ENCODE data around the gene FAM13A.
"Not testable (repeated sequence)": the region's sequence is repeated elsewhere in the genome, so short reads cannot be mapped to it uniquely, and the experiment has no call there.

The FAM13A gene

DNA sequence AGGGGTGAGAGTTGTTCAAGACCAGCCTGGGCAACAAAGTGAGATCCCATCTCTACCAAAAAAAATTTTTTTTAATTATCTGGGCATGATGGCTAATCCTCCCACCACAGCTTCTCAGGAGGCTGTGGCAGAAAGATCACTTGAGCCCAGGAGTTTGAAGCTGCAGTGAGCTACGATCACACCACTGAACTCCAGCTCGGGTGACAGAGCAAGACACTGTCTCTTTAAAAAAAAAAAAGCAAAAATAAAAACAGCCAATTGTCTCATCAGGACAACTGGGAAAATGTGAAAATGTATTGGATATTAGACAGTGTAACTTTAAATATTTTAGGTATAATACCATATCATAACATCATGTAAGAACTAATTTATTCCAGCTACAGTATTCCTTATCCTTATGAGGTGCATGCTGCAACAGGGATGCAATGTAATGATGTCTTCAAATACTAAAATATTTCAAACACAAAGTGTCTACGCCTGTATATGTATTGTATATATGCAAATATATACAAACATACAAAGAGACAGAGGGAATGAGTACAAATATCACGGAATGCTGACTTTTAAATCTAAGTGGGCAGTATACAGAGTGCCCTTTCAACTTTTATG is 17.2 kb downstream of the FAM13A start:
- no peak for DNase-seq

DNA sequence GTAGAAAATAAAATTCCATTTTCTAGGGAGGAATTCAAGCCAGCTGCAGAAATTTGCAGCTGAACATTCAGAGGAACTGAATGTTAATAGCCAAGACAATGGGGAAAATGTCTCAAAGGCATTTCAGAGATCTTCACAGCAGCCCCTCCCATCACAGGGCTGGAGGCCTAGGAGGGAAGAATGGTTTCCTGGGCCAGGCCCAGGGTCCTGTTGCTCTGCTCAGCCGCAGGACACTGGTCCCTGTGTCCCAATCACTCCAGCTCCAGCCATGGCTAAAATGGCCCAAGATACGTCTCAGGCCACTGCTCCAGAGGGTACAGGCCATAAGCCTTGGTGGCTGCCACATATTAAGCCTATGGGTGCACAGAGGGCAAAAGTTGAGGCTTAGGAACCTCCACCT is 20.4 kb downstream of the FAM13A start:
- DNase-seq: no peak

DNA sequence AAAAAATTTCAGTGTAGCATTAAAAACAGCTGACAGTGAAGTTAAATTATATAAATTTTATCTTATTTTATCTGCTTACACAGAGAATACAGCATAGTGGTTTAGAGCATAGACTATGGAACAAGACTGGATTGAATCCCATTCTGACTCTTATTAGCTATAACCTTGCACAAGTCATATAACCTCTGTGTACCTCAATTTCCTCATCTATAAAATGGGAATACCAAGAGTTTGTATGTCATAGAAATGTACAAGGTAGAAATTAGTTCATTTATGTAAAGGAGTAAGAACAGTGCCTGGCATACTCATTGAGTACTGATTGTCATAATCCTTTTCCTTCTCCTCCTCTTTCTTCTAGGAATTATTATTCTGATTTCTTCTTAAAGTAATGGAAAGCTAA is 25.7 kb downstream of the FAM13A start:
- no peak for DNase-seq

DNA sequence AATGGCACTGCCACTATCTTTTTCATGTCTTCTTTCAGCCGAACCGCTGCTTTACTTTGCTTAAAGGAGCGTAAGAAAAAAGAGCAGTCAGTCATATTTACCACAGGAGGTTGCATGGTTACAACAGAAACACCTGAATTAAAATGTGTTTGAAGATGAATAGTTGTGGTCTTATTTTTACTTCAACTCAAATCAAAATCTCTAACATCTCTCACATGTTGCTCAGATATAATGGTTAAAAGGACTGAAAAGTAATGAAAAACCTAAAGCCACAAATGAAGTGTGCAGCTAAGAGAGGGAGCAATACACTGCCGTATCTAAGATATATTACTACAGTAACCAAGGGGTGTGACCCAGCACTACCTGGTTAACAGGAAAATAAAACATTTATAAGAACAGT is 27.4 kb downstream of the FAM13A start:
- no peak for DNase-seq

DNA sequence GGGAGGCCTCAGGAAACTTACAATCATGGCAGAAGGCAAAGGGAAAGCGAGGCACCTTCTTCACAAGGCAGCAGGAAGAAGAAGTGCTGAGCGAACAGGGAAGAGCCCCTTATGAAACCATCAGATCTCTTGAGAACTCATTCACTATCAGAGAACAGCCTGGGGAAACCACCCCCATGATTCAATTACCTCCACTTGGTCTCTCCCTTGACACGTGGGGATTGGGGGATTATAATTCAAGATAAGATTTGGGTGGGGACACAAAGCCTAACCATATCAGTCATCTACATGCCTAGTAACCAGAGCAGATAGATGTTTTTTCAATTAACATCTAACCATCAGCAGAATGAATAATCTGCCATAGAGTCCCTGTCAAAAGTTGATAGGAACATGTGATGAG is 30.4 kb downstream of the FAM13A start:
- DNase-seq: no peak

DNA sequence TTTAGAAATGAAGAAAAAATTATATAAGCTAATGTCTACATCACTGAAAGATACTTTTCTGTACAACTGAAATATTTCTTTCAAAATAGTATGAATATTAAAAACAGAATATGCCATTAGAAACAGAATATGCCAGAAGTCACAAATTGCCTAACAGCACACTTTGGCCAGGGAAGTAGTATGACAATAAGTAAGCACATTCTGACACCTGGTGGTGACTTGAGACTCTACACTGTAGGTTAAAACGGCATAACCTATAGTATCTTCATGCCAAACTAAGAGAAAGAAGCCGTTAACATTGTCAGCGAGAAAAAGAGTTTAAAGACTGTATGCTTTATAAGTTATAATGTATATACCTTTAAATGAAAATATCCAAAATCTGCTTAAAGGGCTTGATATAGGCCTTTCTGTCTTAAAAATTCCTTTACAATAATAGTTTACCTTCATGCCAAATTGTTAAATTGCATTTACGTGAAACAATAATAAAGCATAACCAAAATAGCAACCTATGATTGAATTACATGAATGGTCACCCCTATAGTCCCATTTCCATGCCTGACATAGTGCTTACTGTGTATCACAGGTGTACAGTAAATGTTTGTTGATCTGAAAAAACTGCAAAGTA is 32.8 kb downstream of the FAM13A start:
- peak; percentile 76 for DNase-seq

DNA sequence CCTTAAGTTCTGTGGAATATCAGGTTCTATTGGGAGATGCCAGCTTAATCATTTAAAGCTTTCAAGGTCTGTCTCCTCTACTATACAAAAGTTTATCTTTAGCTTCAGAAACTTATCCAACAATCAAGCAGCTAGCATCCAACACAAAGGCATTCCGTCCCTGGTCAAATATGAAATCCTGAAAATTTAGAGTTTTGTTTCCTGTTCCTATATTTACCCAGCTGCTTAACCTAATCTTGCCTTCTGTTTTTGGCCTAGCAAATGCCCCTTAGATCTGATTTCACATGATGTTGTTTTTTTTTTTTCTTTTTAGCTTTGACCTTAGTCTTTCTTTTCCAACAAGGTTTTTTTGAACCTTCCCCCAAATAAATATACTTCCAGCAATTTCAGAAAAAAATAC is 33.8 kb downstream of the FAM13A start:
- no peak for DNase-seq

DNA sequence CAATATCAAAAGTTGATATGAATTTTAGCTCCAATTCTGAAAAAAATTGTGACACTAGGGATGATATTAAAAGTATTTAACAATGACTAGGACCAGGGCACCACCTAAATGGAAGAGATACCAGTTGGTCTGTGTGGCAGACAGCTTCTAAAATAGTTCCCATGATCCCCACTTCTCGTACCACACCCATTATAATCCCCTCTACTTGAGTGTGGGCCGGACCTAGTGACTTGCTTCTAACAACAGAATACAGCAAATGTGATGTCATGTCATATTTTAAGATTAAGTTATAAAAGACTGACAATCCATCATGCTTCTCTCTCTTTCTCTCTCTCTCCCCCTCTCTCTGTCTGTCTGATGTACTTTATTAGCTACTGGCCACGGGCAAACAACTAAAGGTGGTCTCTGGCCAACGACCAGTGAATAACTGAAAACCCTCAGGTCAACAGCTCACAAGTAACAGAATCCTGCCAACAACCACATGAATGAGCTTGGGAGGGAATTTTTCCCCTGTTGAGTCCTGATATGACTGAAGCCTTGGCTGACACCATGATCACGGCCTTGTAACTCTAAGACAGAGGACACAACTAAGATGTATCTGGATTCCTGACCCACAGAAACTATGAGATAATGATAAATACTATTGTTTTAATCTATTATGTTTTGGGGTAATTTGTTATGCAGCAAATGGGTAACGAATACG is 34.4 kb downstream of the FAM13A start:
- DNase-seq: no peak

DNA sequence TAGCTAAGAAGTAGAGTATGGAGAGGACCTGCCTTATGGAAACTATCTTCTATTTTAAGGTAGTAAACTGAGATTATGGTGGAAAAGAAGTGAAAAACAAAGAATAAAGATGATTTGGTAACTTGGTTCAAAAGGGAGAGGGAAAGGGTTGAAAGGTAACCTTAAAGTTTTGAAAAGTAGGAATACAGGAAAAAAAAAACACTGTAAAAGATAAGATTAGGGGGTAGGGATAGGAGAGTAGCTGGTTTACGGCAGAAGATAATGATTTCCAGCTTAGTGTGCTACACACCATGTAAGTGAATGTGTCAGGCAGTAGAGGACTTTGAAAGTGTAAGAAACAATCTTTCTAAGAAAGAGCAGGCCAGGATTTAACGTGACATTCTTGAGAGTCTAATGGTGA is 35.3 kb downstream of the FAM13A start:
- DNase-seq: no peak

DNA sequence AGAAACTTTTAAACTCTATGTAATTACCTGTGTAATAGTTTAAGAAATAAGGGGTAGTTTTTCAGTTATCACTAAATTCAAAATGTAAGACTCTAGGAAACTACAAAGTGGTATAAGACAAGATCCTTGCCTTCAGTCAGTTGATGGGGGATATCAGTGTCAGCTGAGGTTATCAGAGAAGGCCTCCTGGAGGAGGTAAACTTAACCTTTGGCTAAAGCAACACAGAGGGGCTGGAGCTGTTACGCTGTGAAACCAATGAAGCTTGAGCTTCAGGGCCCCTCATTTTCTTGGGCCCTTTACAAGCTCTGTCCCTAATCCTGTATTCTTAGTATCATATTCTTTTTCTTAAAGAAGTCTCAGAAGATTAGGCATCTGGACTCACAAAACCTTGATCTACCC is 35.9 kb downstream of the FAM13A start:
- no peak for DNase-seq

DNA sequence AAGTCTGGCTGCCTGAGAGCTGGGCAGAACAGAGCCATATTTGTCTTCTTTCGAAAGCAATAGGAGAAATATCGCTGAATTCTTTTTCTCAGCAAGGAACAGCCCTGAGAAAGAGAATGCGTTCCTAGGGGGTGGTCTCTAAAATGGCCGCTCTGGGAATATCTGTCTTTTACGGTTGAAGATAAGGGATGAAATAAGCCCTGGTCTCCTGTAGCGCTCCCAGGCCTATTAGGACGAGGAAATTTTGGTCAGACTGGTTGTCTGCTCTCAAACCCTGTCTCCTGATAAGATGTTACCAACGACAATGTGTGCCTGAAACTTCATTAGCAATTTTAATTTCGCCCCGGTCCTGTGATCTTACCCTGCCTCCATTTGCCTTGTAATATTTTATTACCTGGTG is 42.1 kb downstream of the FAM13A start:
- not testable (repeated sequence) for DNase-seq

DNA sequence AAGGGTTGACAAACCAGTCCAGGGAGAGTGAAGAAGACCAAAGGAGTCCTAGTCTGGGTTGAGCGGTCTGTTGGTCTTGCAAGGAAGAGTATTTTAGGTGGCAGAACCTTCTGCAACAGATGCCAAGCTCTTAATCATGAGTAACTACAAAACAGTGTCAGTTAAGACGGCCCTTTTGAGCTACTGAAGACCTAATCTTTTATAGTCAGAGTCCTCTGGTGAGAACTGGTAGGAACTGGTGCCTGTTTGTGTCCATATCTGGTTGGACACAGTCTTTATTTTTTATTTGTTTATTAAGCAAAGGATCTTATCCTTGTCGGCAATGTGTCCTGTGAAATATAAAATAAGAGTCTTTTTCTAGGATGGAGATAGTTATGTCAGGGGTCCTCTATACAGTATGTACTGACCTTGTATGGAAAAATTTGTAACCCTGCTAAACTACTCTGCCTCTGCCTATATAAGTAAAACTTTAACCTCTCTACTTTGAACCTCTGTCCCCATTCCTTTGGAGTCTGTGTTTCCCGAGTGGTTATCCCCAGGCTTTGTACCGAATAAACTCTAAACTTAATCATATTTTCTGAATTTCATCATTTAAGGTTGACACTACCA is 47.1 kb downstream of the FAM13A start:
- DNase-seq: no peak

DNA sequence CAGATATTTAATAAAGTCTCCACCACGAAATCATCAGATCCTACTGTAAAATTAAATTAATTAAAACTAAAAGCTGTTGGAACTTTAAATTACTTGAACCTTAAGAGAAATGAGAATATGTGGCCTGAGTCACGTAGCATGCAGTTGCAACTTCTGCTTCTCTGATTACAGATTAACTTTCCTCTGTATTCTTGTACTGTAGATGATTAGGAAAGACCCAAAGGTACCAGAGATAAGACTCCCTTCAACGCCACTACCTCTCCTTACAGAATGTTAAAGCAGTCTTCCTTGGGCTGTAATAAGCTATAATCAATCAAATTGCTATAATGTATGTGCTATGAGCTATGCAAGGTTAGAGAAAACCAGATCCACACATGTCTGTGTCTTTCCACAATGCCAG is 47.9 kb downstream of the FAM13A start:
- DNase-seq: no peak

DNA sequence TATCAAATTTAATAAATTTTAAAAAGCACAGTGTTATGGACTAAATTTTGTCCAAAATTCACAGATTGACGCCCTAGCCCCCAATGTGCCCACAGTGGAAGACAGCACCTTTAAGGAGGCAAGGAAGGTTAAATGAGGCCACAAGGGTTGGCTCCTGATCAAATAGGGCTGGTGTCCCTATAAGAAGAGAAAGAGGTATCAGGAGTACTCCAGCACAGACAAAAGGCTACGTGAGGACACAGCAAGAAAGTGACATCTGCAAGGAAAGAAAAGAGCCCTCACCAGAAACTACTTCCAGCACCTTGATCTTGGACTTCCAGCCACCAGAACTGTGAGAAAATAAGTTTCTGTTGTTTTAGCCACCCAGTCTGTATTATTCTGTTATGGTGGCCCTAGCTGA is 48.8 kb downstream of the FAM13A start:
- DNase-seq: no peak

DNA sequence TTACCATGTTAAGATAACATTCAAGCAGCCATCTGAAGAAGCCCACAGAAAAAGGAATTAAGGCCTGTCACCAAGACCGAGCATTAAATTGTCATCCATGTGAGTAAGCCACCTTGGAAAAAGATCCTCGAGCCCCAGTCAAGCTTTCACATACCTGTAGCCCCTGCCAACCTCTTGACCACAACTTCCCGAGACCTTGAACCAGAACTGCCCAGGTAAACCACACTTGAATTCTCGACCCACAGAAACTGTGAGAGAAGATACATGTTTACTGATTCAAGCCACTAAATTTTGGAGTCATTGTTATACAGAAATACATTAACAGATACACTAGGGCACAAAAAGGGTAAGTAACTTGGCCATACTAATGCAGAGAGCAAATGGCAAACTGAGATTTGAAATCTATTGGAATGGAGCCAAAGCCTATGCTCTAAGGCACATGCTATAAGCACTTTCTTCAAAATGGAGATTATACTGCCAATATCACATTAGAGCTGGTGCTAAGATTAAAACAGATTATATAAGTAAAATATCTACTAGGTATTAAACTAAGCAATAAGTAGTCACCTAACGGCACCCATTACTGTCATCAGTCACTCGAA is 49.5 kb downstream of the FAM13A start:
- DNase-seq: no peak

DNA sequence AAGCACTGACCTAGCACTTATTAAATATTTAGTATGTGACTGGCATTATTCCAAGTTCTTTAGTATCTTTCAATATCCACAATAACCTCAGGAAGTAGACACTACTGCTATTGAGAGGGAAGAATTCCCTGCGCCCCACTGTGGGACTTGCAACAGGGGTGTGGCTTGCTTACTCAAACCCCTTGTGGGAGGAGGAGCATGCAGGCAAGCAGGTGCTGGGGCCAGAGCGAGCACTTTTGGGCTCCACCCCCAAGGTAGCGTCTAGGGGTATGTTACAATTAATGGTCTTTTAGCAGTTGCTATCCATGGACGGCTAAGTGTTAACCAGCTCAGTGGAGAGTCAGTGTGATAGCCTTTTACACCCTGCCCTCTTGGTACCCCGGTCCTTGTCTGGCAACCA is 50.7 kb downstream of the FAM13A start:
- no peak for DNase-seq

DNA sequence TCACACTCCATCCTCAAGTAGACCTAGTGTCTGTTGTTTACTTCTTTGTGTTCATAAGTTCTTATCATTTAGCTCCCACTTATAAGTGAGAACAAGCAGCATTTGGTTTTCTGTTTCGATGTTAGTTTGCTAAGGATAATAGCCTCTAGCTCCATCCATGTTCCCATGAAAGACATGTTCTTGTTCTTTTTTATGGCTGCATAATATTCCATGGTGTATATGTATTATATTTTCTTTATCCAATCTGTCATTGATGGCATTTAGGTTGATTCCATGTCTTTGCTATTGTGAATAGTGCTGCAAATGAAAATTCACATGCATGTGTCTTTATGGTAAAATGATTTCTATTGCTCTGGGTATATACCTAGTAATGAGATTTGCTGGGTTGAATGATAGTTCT is 51.9 kb downstream of the FAM13A start:
- DNase-seq: not testable (repeated sequence)

DNA sequence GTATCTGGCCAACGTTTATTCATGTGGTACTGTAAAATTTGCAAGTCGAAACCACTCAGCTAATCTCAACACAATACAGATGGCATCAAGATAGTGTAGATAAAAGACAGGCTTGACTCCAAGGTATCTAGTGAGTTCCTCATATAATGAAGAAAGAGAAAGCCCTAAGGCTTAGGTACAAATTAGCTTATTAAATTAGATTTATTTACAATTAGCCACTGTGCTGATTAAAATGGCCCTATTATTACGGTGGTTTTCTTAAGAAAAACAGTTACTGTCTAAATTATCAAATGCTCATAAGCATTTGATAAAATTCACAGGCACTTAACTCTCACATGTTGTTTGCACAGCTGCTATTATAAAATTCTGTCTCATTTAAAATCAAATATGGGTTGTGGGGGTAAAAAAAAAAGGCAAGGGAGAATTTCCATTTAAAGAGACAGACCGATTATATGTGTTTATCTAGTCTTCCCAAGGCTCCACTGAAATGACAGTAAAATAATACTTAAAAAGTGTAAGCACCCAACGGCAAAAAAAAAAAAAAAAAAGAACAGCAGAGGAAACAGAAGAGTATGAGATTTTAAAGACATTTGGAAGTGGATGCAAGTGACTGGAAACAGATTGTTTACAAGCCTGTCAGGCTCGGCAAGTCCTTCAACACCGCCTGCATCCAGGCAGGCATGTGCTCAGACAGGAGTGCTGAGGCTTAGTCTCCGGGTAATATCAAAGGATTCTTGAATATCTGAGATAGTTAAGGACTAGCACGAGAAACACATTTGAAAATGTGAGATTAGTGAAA is 55.1 kb downstream of the FAM13A start:
- DNase-seq: peak; percentile 83

DNA sequence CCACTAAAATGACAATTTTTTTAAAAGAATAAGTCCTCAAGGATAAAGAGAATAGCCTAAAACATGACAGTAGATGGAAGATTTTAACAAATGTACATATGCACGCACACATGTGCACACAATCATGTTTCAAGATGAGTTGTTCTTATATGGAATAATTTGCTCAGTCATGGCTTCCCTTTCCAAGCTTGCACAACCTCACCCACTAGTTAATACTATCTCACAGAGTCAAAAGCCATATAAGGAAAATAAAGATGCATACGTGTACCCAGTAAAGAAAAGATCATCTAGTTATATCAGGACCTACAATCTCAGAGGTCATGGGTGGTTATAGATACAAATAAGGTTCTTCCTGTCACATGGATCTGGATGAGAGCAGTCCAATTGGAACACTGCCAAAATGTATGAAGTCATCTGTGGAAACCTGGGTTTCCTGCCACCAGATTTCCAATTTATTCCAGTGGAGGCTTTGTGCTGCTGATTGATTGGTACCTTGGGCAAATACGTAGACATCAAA is 56.1 kb downstream of the FAM13A start:
- peak; percentile 98 for DNase-seq

DNA sequence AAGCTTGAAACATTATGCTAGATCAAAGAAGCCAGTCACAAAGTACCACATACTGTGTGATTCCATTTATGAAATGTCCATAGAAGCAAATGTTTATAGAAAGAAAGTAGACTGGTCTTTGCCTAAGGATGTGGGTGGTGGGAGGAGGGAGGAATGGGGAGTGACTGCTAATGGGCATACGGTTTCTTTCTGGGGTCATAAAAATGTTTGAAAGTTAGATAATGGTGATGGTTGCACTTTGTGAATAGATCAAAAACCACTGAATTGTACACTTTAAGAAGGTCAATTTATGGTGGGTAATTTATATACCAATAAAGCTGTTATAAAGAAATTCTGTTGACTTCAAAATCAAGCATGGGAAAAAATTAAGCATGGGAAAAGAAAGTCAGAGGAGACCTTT is 56.6 kb downstream of the FAM13A start:
- DNase-seq: no peak

DNA sequence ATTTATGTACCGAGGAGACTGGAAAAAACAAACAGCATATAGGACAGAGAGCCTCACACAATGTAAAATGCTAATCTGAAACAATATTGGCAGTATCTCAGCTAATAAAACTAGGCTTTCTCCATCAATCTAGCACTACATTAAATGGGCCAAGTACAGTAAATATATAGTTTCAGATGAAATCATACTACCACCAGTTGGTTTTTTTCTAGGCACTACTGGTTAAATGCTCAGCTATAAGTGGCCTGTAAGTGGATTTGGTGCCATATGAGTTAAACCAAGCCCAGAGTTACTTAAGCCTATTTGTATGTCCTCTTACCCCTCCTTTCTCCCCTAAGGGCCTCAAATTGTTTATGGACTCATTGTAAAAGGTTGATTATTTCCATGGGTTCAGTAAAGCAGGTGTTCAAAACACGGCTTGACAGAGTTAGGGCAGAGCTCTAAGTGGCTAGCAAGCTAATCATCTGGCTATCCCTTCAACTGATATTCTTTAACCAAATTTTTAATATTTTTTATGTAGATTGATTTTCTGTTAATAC is 57.5 kb downstream of the FAM13A start:
- DNase-seq: peak; percentile 71

DNA sequence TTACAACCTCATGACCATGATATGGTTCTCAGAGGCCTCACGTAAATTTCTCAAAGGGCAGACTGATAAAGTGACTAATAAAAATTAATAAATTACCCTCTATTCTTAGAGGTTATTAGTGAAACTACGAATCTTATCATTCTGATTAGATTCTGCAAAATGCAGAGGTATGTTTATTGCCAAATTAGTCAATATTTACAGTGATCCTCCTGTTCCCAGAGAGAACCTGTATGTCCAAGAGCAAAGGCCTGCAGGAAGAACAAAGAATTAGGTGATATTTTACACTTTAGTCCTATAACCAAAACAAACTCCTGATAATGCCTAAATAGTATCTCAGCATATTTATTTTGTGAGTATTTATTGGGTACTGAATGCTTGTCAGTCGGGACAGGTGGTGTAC is 58.1 kb downstream of the FAM13A start:
- DNase-seq: no peak

Measured in NCI-H2029 (cell line).